ENCODE data around the gene PCGF1. TPM values are rescaled to one million over a fixed set of nuclear protein-coding genes. Genes with fewer than 3 reads are reported as not detected.

Gene PCGF1
- total and polyA plus RNA-seq, 4 donors, result 3.3 to 12.5 (median 10.9) TPM

- TF ChIP-seq, protein P1, sequence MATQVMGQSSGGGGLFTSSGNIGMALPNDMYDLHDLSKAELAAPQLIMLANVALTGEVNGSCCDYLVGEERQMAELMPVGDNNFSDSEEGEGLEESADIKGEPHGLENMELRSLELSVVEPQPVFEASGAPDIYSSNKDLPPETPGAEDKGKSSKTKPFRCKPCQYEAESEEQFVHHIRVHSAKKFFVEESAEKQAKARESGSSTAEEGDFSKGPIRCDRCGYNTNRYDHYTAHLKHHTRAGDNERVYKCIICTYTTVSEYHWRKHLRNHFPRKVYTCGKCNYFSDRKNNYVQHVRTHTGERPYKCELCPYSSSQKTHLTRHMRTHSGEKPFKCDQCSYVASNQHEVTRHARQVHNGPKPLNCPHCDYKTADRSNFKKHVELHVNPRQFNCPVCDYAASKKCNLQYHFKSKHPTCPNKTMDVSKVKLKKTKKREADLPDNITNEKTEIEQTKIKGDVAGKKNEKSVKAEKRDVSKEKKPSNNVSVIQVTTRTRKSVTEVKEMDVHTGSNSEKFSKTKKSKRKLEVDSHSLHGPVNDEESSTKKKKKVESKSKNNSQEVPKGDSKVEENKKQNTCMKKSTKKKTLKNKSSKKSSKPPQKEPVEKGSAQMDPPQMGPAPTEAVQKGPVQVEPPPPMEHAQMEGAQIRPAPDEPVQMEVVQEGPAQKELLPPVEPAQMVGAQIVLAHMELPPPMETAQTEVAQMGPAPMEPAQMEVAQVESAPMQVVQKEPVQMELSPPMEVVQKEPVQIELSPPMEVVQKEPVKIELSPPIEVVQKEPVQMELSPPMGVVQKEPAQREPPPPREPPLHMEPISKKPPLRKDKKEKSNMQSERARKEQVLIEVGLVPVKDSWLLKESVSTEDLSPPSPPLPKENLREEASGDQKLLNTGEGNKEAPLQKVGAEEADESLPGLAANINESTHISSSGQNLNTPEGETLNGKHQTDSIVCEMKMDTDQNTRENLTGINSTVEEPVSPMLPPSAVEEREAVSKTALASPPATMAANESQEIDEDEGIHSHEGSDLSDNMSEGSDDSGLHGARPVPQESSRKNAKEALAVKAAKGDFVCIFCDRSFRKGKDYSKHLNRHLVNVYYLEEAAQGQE (IDR thresholded peaks at IDR 0.05), result no peak
- TF ChIP-seq TAF1 (conservative IDR thresholded peaks at IDR 0.05) (no peak), FOXA1 (IDR thresholded peaks at IDR 0.05) (no peak), ATF3 (IDR thresholded peaks at IDR 0.05) (no peak), EGR1 (IDR thresholded peaks at IDR 0.05; ENCODE audit: low read depth in 2 of 2) (no peak)
- TF ChIP-seq, protein P2, sequence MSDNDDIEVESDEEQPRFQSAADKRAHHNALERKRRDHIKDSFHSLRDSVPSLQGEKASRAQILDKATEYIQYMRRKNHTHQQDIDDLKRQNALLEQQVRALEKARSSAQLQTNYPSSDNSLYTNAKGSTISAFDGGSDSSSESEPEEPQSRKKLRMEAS (IDR thresholded peaks at IDR 0.05), result no peak
- TF ChIP-seq, protein P3, sequence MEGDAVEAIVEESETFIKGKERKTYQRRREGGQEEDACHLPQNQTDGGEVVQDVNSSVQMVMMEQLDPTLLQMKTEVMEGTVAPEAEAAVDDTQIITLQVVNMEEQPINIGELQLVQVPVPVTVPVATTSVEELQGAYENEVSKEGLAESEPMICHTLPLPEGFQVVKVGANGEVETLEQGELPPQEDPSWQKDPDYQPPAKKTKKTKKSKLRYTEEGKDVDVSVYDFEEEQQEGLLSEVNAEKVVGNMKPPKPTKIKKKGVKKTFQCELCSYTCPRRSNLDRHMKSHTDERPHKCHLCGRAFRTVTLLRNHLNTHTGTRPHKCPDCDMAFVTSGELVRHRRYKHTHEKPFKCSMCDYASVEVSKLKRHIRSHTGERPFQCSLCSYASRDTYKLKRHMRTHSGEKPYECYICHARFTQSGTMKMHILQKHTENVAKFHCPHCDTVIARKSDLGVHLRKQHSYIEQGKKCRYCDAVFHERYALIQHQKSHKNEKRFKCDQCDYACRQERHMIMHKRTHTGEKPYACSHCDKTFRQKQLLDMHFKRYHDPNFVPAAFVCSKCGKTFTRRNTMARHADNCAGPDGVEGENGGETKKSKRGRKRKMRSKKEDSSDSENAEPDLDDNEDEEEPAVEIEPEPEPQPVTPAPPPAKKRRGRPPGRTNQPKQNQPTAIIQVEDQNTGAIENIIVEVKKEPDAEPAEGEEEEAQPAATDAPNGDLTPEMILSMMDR (IDR thresholded peaks at IDR 0.05; ENCODE audit: low read depth, low read length, missing input control), result no peak
- Histone ChIP-seq H3K36me3 (ENCODE audit: control insufficient read depth in 4 of 4, insufficient read depth in 3 of 4, low read depth in 1 of 4, low read length in 3 of 4) (peaks cover 0 to 6% (median 2%) of the 10 kb centered on the region in 4 donors), H3K27ac (ENCODE audit: low read depth in 1 of 2, low read length in 2 of 2) (no peak overlapping the region), H3K27me3 (ENCODE audit: control insufficient read depth in 4 of 4, insufficient read depth in 4 of 4, low read length in 3 of 4) (peaks cover 4 to 20% (median 9%) of the 10 kb centered on the region in 4 donors), H3K4me1 (ENCODE audit: control insufficient read depth in 4 of 4, insufficient read depth in 4 of 4, low read length in 3 of 4) (peaks cover 9 to 29% (median 20%) of the 10 kb centered on the region in 4 donors), H3K9me3 (ENCODE audit: control insufficient read depth in 4 of 4, low read length in 3 of 4) (no peaks in the 10 kb centered on the region), H3K4me3 (ENCODE audit: low read depth in 1 of 3, low read length in 3 of 3) (no peak overlapping the region), H3K9ac (ENCODE audit: low read depth in 1 of 2, low read length in 2 of 2) (no peak overlapping the region)
- no peak for DNase-seq (ENCODE audit: low spot score)
- 80% methylated on average over 4 of the region's 4 CpGs for WGBS
These were observed 2.8 kb upstream of the PCGF1 start for GRCh38 chr2:74510272-74510671.

DNA sequence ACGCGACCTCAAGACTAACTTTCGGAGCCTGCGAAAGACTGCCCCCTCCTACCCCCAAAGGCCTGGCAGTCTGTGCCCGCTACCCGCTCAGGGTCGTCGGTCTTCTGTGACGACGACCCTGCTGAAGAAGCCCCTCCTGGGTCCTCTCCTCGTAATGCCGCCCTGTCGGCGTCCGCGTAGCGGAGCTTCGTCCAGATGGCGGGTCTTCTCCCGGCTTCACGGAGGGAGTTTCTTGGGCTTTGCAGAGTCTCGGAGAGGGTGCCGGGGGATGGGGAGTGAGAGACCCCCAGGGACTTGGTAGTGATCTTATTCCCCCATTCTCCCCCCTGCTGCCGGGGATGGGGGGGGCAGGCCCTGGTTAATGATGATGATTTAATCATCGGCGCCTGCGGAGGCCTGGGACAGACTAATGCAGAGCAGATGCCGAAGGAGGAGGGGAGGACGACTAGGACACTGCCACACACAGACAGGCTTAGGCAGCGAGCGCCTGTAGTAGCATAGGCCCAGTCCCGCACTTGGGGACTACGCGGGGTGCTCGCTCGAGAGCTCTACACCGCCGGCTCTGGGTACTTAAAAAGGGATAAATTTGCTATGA is 528 bp upstream of the PCGF1 start:
- Histone ChIP-seq H3K27me3 (ENCODE audit: control insufficient read depth in 4 of 4, insufficient read depth in 4 of 4, low read length in 3 of 4) (peaks cover 0 to 16% (median 2%) of the 10 kb centered on the region in 4 donors), H3K9me3 (ENCODE audit: control insufficient read depth in 4 of 4, low read length in 3 of 4) (no peaks in the 10 kb centered on the region)
- WGBS, result 17% methylated on average over 38 of the region's 38 CpGs

More for the DNA sequence above, 528 bp upstream of the PCGF1 start:
- Histone ChIP-seq H3K4me3 (ENCODE audit: low read depth in 1 of 3, low read length in 3 of 3) (peak overlapping the region; percentile 70 to 92 (median 90)), H3K36me3 (ENCODE audit: control insufficient read depth in 4 of 4, insufficient read depth in 3 of 4, low read depth in 1 of 4, low read length in 3 of 4) (peaks cover 0 to 6% (median 4%) of the 10 kb centered on the region in 4 donors), H3K9ac (ENCODE audit: low read depth in 1 of 2, low read length in 2 of 2) (peak overlapping the region; percentile 53 to 91), H3K4me1 (ENCODE audit: control insufficient read depth in 4 of 4, insufficient read depth in 4 of 4, low read length in 3 of 4) (peaks cover 11 to 47% (median 34%) of the 10 kb centered on the region in 4 donors), H3K27ac (ENCODE audit: low read depth in 1 of 2, low read length in 2 of 2) (peak overlapping the region; percentile 99)
- no peak for DNase-seq (ENCODE audit: low spot score)
- TF ChIP-seq TAF1 (conservative IDR thresholded peaks at IDR 0.05), result no peak
- TF ChIP-seq, protein P4, sequence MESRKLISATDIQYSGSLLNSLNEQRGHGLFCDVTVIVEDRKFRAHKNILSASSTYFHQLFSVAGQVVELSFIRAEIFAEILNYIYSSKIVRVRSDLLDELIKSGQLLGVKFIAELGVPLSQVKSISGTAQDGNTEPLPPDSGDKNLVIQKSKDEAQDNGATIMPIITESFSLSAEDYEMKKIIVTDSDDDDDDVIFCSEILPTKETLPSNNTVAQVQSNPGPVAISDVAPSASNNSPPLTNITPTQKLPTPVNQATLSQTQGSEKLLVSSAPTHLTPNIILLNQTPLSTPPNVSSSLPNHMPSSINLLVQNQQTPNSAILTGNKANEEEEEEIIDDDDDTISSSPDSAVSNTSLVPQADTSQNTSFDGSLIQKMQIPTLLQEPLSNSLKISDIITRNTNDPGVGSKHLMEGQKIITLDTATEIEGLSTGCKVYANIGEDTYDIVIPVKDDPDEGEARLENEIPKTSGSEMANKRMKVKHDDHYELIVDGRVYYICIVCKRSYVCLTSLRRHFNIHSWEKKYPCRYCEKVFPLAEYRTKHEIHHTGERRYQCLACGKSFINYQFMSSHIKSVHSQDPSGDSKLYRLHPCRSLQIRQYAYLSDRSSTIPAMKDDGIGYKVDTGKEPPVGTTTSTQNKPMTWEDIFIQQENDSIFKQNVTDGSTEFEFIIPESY (IDR thresholded peaks at IDR 0.05), result no peak
- TF ChIP-seq FOXA1 (IDR thresholded peaks at IDR 0.05), result no peak
